ENCODE measurements around the gene FOXP4.

The FOXP4 gene

GRCh38 chr6:41545703-41546474, at the start of gene FOXP4:
Gene FOXP4 (plus strand): TSS chr6:41546381. CDS start chr6:41565761, 19,380 bp downstream.
- H3K36me3 Mint-ChIP-seq (ENCODE audit: low read depth) = peaks cover 10% of the 10 kb centered on the region
- peak within 1 kb of the TSS; percentile 91 for H3K4me3 Mint-ChIP-seq
- H3K9me3 Mint-ChIP-seq = no peaks in the 10 kb centered on the region
- H3K27ac Mint-ChIP-seq = peak within 1 kb of the TSS; percentile 84
- peak; percentile 84 for ATAC-seq
- H3K27me3 Mint-ChIP-seq = peaks cover 32% of the 10 kb centered on the region
- DNase-seq = peak; percentile 84
- H3K4me1 Mint-ChIP-seq = peaks cover 32% of the 10 kb centered on the region

GRCh38 chr6:41497573-41497972, 48.6 kb upstream of the FOXP4 start:
- H3K4me1 Mint-ChIP-seq = peaks cover 6% of the 10 kb centered on the region
- H3K4me3 Mint-ChIP-seq = no peak overlapping the region
- no peaks in the 10 kb centered on the region for H3K36me3 Mint-ChIP-seq (ENCODE audit: low read depth)
- DNase-seq (no peak), ATAC-seq (no peak)
- H3K9me3 Mint-ChIP-seq = no peaks in the 10 kb centered on the region
- H3K27me3 Mint-ChIP-seq = peaks cover 42% of the 10 kb centered on the region
- no peak overlapping the region for H3K27ac Mint-ChIP-seq

GRCh38 chr6:41497994-41498393, 48.2 kb upstream of the FOXP4 start:
- H3K4me1 Mint-ChIP-seq = peaks cover 8% of the 10 kb centered on the region
- no peaks in the 10 kb centered on the region for H3K36me3 Mint-ChIP-seq (ENCODE audit: low read depth)
- H3K4me3 Mint-ChIP-seq = no peak overlapping the region

GRCh38 chr6:41498968-41499599, 47.1 kb upstream of the FOXP4 start:
- ATAC-seq (peak; percentile 41), DNase-seq (no peak)
- Mint-ChIP-seq H3K36me3 (ENCODE audit: low read depth) (no peaks in the 10 kb centered on the region), H3K4me1 (peaks cover 14% of the 10 kb centered on the region), H3K27me3 (peaks cover 44% of the 10 kb centered on the region), H3K9me3 (no peaks in the 10 kb centered on the region), H3K4me3 (no peak overlapping the region), H3K27ac (no peak overlapping the region)

More at GRCh38 chr6:41497994-41498393, 48.2 kb upstream of the FOXP4 start:
- Mint-ChIP-seq H3K9me3 (no peaks in the 10 kb centered on the region), H3K27ac (no peak overlapping the region), H3K27me3 (peaks cover 41% of the 10 kb centered on the region)
- ATAC-seq (no peak), DNase-seq (no peak)

- H3K27me3 Mint-ChIP-seq = peaks cover 50% of the 10 kb centered on the region
- no peak overlapping the region for H3K4me3 Mint-ChIP-seq
- no peak overlapping the region for H3K27ac Mint-ChIP-seq
- peaks cover 25% of the 10 kb centered on the region for H3K4me1 Mint-ChIP-seq
- H3K36me3 Mint-ChIP-seq (ENCODE audit: low read depth) = no peaks in the 10 kb centered on the region
- ATAC-seq = no peak
- no peaks in the 10 kb centered on the region for H3K9me3 Mint-ChIP-seq
- DNase-seq = no peak
Measured at GRCh38 chr6:41500561-41500960, 45.6 kb upstream of the FOXP4 start.

GRCh38 chr6:41502566-41502916, 43.6 kb upstream of the FOXP4 start:
- H3K4me1 Mint-ChIP-seq = peaks cover 30% of the 10 kb centered on the region
- no peak for ATAC-seq
- no peaks in the 10 kb centered on the region for H3K36me3 Mint-ChIP-seq (ENCODE audit: low read depth)
- H3K9me3 Mint-ChIP-seq = no peaks in the 10 kb centered on the region
- no peak for DNase-seq
- no peak overlapping the region for H3K4me3 Mint-ChIP-seq
- H3K27ac Mint-ChIP-seq = no peak overlapping the region
- H3K27me3 Mint-ChIP-seq = peaks cover 64% of the 10 kb centered on the region

GRCh38 chr6:41502917-41503671, 43.1 kb upstream of the FOXP4 start:
- Mint-ChIP-seq H3K4me3 (peak overlapping the region; percentile 25), H3K36me3 (ENCODE audit: low read depth) (no peaks in the 10 kb centered on the region), H3K27me3 (peaks cover 63% of the 10 kb centered on the region), H3K9me3 (no peaks in the 10 kb centered on the region), H3K27ac (peak overlapping the region; percentile 21), H3K4me1 (peaks cover 30% of the 10 kb centered on the region)
- DNase-seq = peak; percentile 17
- ATAC-seq = no peak

GRCh38 chr6:41503827-41504465, 42.2 kb upstream of the FOXP4 start:
- DNase-seq = peak; percentile 54
- peaks cover 30% of the 10 kb centered on the region for H3K4me1 Mint-ChIP-seq
- H3K36me3 Mint-ChIP-seq (ENCODE audit: low read depth) = no peaks in the 10 kb centered on the region
- H3K27me3 Mint-ChIP-seq = peaks cover 65% of the 10 kb centered on the region
- ATAC-seq = peak; percentile 75
- no peak overlapping the region for H3K27ac Mint-ChIP-seq
- H3K4me3 Mint-ChIP-seq = peak overlapping the region; percentile 77
- no peaks in the 10 kb centered on the region for H3K9me3 Mint-ChIP-seq

- ATAC-seq = peak; percentile 7
- Mint-ChIP-seq H3K4me1 (peaks cover 25% of the 10 kb centered on the region), H3K27ac (peak overlapping the region; percentile 21), H3K4me3 (peak overlapping the region; percentile 77), H3K36me3 (ENCODE audit: low read depth) (no peaks in the 10 kb centered on the region), H3K27me3 (peaks cover 64% of the 10 kb centered on the region), H3K9me3 (no peaks in the 10 kb centered on the region)
- DNase-seq = no peak
Measured at GRCh38 chr6:41504466-41505121, 41.6 kb upstream of the FOXP4 start.

GRCh38 chr6:41505122-41506049, 40.8 kb upstream of the FOXP4 start:
- Mint-ChIP-seq H3K27me3 (peaks cover 62% of the 10 kb centered on the region), H3K27ac (no peak overlapping the region), H3K4me1 (peaks cover 25% of the 10 kb centered on the region), H3K4me3 (peak overlapping the region; percentile 5), H3K9me3 (no peaks in the 10 kb centered on the region), H3K36me3 (ENCODE audit: low read depth) (no peaks in the 10 kb centered on the region)
- DNase-seq = peak; percentile 41
- ATAC-seq = no peak

- Mint-ChIP-seq H3K9me3 (no peaks in the 10 kb centered on the region), H3K4me3 (no peak overlapping the region), H3K4me1 (peaks cover 17% of the 10 kb centered on the region), H3K27me3 (peaks cover 50% of the 10 kb centered on the region), H3K27ac (no peak overlapping the region), H3K36me3 (ENCODE audit: low read depth) (no peaks in the 10 kb centered on the region)
- DNase-seq (no peak), ATAC-seq (no peak)
Measured at GRCh38 chr6:41508479-41508878, 37.7 kb upstream of the FOXP4 start.

- peaks cover 50% of the 10 kb centered on the region for H3K27me3 Mint-ChIP-seq
- H3K9me3 Mint-ChIP-seq = no peaks in the 10 kb centered on the region
- H3K4me3 Mint-ChIP-seq = no peak overlapping the region
- H3K36me3 Mint-ChIP-seq (ENCODE audit: low read depth) = no peaks in the 10 kb centered on the region
- no peak overlapping the region for H3K27ac Mint-ChIP-seq
- H3K4me1 Mint-ChIP-seq = peaks cover 11% of the 10 kb centered on the region
- DNase-seq (no peak), ATAC-seq (no peak)
Measured at GRCh38 chr6:41509580-41509979, 36.6 kb upstream of the FOXP4 start.

- DNase-seq (no peak), ATAC-seq (no peak)
- Mint-ChIP-seq H3K27me3 (peaks cover 35% of the 10 kb centered on the region), H3K36me3 (ENCODE audit: low read depth) (no peaks in the 10 kb centered on the region), H3K4me1 (no peaks in the 10 kb centered on the region), H3K9me3 (no peaks in the 10 kb centered on the region), H3K4me3 (no peak overlapping the region), H3K27ac (no peak overlapping the region)
Measured at GRCh38 chr6:41511443-41512060, 34.6 kb upstream of the FOXP4 start.
